A549 (cell line): ENCODE measurements around the gene HOXA7. TPM values are rescaled to one million over a fixed set of nuclear protein-coding genes. Genes with fewer than 3 reads are reported as not detected.

Experiments used
- ATAC-seq, 2 experiments: fragments of 200-7000 bp in 1 of 2; fragments of >200 bp in 1 of 2; cut with Nextera tagmentation in 1 of 2; cut with Tn5 transposase in 1 of 2; 3 replicates each; pipeline versions ENCODE4 v1.8.0 to v1.9.1; 2018 to 2020; ENCODE audit warnings: mild to moderate bottlenecking in 1 of 2, moderate library complexity in 1 of 2
- CTCF ChIA-PET: fragments of 300-600 bp; sonication (Branson Sonifier 250); formaldehyde crosslinking; extraction: SDS; loops from one replicate; lab custom pipeline; 2021; ENCODE audit warnings: antibody characterized with exemption, inconsistent platforms; lab: Yijun Ruan, JAX
- POLR2A ChIA-PET: fragments of 350-600 bp; formaldehyde crosslinking; extraction: SDS; loops from one replicate; lab custom pipeline; 2021; ENCODE audit warnings: antibody characterized with exemption, inconsistent platforms; lab: Yijun Ruan, JAX
- DNase-seq, 2 experiments: peaks; one replicate each; pipeline versions ENCODE4 v3.0.0 to v3.0.0-alpha.2; 2011 to 2016; ENCODE audit warnings: low read depth in 1 of 2, low spot score in 1 of 2
- FAIRE-seq: peaks from 2 replicates; lab custom pipeline; 2011; peaks lifted over from hg19 to GRCh38; lab: Jason Lieb, UNC
- H3K27ac ChIP-seq, 2 experiments: fragments of >200 bp; sonication (Bioruptor Twin); formaldehyde crosslinking; 3 replicates each; pipeline ENCODE4 v1.5.1; 2016 to 2017
- H3K4me1 ChIP-seq: fragments of >200 bp; sonication (Bioruptor Twin); formaldehyde crosslinking; 3 replicates; pipeline ENCODE4 v1.6.1; 2016
- H3K4me2 ChIP-seq: fragments of >200 bp; sonication (Bioruptor Twin); formaldehyde crosslinking; 3 replicates; pipeline ENCODE4 v1.6.1; 2016
- H3K4me3 ChIP-seq: fragments of >200 bp; sonication (Bioruptor Twin); formaldehyde crosslinking; 3 replicates; pipeline ENCODE4 v1.5.1; 2016
- H3K9me3 ChIP-seq: fragments of >200 bp; sonication (Bioruptor Twin); formaldehyde crosslinking; 3 replicates; pipeline ENCODE4 v1.6.1; 2016
- BHLHE40 ChIP-seq: IDR thresholded peaks from 2 replicates; pipeline ENCODE4 v1.6.1; 2012; ENCODE audit warnings: low read depth, low read length, inconsistent platforms
- CHD4 ChIP-seq: fragments of 200-600 bp; sonication (generic); IDR thresholded peaks from 2 replicates; pipeline ENCODE4 v1.6.1; 2016; ENCODE audit warnings: antibody characterized with exemption, mild to moderate bottlenecking, borderline replicate concordance
- EHF ChIP-seq: fragments of 250-450 bp; sonication (Bioruptor Pico); IDR thresholded peaks from 2 replicates; pipeline ENCODE4 v1.5.0; 2020; ENCODE audit warnings: mild to moderate bottlenecking
- EHMT2 ChIP-seq: fragments of 200-600 bp; sonication (generic); IDR thresholded peaks from 2 replicates; pipeline ENCODE4 v1.6.1; 2016; ENCODE audit warnings: antibody characterized with exemption, low read depth, mild to moderate bottlenecking, moderate library complexity
- ESRRA ChIP-seq: fragments of 150-350 bp; IDR thresholded peaks from 2 replicates; pipeline ENCODE4 v1.6.1; 2014; ENCODE audit warnings: mild to moderate bottlenecking, low read length, borderline replicate concordance
- FOSL2 ChIP-seq, 2 experiments: fragments of 450-650 bp in 1 of 2; fragments of >200 bp in 1 of 2; sonication (Bioruptor Twin) in 1 of 2; formaldehyde crosslinking; IDR thresholded peaks; 2 replicates each; pipeline versions ENCODE4 v1.5.0 to v1.6.1; 2016 to 2020; ENCODE audit warnings: mild to moderate bottlenecking in 1 of 2, moderate library complexity in 1 of 2
- FOXS1 ChIP-seq: fragments of 250-450 bp; sonication (Bioruptor Pico); IDR thresholded peaks from 2 replicates; pipeline ENCODE4 v1.5.0; 2020; ENCODE audit warnings: mild to moderate bottlenecking, moderate library complexity
- HOXA7 ChIP-seq: fragments of 250-450 bp; sonication (Bioruptor Pico); IDR thresholded peaks from 2 replicates; pipeline ENCODE4 v1.5.0; 2020; ENCODE audit warnings: mild to moderate bottlenecking, moderate library complexity
- HOXB5 ChIP-seq: fragments of 250-450 bp; sonication (Bioruptor Pico); IDR thresholded peaks from 2 replicates; pipeline ENCODE4 v1.5.0; 2020; ENCODE audit warnings: mild to moderate bottlenecking, moderate library complexity
- JUNB ChIP-seq: fragments of >200 bp; sonication (Bioruptor Twin); formaldehyde crosslinking; IDR thresholded peaks from 2 replicates; pipeline ENCODE4 v1.6.1; 2016
- MYC ChIP-seq: IDR thresholded peaks from 2 replicates; pipeline ENCODE4 v1.6.1; 2012; ENCODE audit warnings: mild to moderate bottlenecking, inconsistent platforms, low read length, improper control_type of control experiment, borderline replicate concordance
- POLR2A ChIP-seq: IDR thresholded peaks from 2 replicates; pipeline ENCODE4 v1.6.1; 2012; ENCODE audit warnings: mild to moderate bottlenecking, low read length
- POLR2AphosphoS2 ChIP-seq: conservative IDR thresholded peaks from 2 replicates; pipeline ENCODE4 v1.6.1; 2012; ENCODE audit warnings: low read length, improper control_type of control experiment, inconsistent platforms
- RFX5 ChIP-seq: fragments of 450-650 bp; IDR thresholded peaks from 2 replicates; pipeline ENCODE4 v1.7.1; 2014; ENCODE audit warnings: antibody characterized with exemption, mild to moderate bottlenecking, moderate library complexity
- SREBF2 ChIP-seq: fragments of 450-650 bp; IDR thresholded peaks from 2 replicates; pipeline ENCODE4 v1.6.1; 2014; ENCODE audit warnings: mild to moderate bottlenecking, moderate library complexity
- ZC3H11A ChIP-seq: fragments of 450-650 bp; IDR thresholded peaks from 2 replicates; pipeline ENCODE4 v1.6.1; 2014; ENCODE audit warnings: antibody characterized with exemption, mild to moderate bottlenecking
- WGBS: methylation state at CpG from one replicate; pipeline ENCODE4 v1.1.6; 2017; ENCODE audit errors: missing lambda C conversion rate; 5-methylcytosine and 5-hydroxymethylcytosine counted together
- polyA plus RNA-seq, 4 experiments: library from polyadenylated mRNA; depleted of rRNA in 3 of 4; stranded (reverse); fragments of >200 nt; fragmentation: RNase III in 1 of 4; extraction: RNeasy Plus Mini Kit Qiagen cat#74134 plus additional on column Dnase treatment in 1 of 4; gene quantifications; 2 replicates in 3 of 4; 3 replicates in 1 of 4; pipeline ENCODE4 v1.2.3, GENCODE V29; 2011 to 2017
- TF ChIP-seq, protein P1 (sequence below): fragments of 200-600 bp; sonication (generic); IDR thresholded peaks from 2 replicates; pipeline ENCODE4 v1.6.1; 2016; ENCODE audit warnings: antibody characterized with exemption, mild to moderate bottlenecking, moderate library complexity
- TF ChIP-seq, protein P2 (sequence below): IDR thresholded peaks from 2 replicates; pipeline ENCODE4 v1.6.1; 2012; ENCODE audit warnings: low read depth, borderline replicate concordance

Gene HOXA7
- polyA plus RNA-seq, 2 of the 4 experiments (the other 2 are of a cell fraction) = 4.1 to 4.8 TPM

DNA sequence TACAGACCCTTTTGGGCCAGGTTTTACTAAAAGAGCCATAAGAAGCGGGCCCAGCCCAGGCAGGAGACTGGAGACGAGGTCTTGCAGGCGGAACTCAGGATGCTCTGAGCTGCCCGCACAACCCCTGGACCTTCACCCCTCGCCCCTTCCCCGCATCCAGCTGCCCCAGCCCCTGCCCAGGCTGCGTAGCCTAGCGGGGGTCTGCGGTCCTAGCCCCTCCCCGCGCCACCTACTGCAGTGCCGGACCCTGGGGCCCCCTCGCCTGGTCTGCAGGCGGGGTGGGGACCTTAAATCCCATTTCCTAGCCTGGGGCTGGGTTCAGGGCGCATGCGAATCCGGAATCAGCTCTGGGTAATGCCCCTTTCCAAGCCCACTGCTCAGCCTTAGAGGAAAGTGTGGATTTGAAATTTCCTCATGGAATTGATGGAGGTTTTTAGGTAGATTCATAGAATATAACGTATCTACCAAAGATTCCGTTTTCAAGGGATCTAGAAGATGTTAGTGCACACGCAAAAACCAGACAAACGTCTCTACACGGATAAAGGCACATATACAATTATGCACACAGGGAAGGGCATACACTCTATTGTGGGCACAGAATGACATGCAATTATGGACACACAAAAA is 3.5 kb downstream of the HOXA7 start:
- DNase-seq (no peak), FAIRE-seq (no peak)
- WGBS = 94% methylated on average over 20 of the region's 22 CpGs
- no peak overlapping the region for H3K4me3 ChIP-seq
- POLR2A ChIA-PET = no interaction called here
- TF ChIP-seq, protein P1, sequence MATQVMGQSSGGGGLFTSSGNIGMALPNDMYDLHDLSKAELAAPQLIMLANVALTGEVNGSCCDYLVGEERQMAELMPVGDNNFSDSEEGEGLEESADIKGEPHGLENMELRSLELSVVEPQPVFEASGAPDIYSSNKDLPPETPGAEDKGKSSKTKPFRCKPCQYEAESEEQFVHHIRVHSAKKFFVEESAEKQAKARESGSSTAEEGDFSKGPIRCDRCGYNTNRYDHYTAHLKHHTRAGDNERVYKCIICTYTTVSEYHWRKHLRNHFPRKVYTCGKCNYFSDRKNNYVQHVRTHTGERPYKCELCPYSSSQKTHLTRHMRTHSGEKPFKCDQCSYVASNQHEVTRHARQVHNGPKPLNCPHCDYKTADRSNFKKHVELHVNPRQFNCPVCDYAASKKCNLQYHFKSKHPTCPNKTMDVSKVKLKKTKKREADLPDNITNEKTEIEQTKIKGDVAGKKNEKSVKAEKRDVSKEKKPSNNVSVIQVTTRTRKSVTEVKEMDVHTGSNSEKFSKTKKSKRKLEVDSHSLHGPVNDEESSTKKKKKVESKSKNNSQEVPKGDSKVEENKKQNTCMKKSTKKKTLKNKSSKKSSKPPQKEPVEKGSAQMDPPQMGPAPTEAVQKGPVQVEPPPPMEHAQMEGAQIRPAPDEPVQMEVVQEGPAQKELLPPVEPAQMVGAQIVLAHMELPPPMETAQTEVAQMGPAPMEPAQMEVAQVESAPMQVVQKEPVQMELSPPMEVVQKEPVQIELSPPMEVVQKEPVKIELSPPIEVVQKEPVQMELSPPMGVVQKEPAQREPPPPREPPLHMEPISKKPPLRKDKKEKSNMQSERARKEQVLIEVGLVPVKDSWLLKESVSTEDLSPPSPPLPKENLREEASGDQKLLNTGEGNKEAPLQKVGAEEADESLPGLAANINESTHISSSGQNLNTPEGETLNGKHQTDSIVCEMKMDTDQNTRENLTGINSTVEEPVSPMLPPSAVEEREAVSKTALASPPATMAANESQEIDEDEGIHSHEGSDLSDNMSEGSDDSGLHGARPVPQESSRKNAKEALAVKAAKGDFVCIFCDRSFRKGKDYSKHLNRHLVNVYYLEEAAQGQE = no peak
- TF ChIP-seq JUNB (no peak), ESRRA (no peak), EHF (CRISPR knock-in tag) (no peak), POLR2A (no peak), BHLHE40 (no peak), EHMT2 (no peak), HOXA7 (CRISPR knock-in tag) (no peak), FOSL2 (IDR thresholded peaks at IDR 0.05) (no peak), FOSL2 (CRISPR knock-in tag; IDR thresholded peaks at IDR 0.05) (no peak), SREBF2 (no peak), ZC3H11A (no peak), POLR2AphosphoS2 (no peak), HOXB5 (no peak)
- TF ChIP-seq, all 56 proteins: peak for 0
- no peak for ATAC-seq
- Histone ChIP-seq H3K4me1 (peaks cover 16% of the 10 kb centered on the region), H3K9me3 (no peaks in the 10 kb centered on the region), H3K4me2 (no peak overlapping the region), H3K27ac (no peak overlapping the region)
- CTCF ChIA-PET = interaction anchor here (0.7 to 4.2 kb wide), 7 partner anchors 8 to 1062 kb away, joined by 3 to 36 read pairs (median 5); partner anchors contain the start of gene HOXA5

DNA sequence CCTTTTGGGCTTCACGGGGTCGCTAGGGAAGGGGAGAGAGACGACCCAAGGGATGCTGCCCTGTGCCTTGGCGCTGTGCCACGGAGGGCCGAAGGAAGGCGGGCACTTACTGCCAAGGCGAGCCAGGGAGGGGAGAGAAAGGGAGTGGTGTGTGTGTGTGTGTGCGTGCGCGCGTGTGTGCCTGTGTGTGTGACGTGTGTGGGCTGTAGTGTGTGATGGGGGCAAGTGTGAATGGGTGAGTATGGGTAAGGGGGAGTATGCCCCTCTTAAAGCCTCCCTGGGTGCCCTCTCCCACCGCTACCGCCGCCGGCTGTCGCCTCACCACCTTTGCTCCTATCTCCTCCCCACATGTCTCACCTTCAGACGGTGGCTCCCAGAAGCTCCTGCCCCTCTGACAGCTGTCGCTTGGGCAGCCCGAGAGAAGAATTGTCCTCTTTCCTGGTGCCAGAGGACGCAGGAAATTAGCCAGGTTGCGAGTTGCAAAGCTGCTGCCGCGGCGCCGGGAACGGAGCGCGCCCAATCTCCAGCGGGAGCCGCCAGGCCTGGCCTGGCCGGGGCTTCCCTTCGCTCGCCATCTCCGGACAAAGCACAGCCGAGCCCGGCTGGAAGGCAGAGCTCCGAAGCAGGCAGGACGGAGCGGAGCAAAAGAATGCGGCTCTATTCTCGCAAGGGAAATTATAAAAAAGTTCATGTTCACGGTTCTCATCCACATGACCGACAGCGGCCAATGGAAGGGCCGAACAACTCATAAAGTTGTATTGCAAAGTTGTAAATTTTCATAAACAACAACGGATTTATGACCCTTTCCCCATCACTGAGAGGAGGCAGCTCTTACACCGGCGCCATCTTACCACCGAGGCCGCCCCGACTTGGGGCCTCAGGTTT is 4.3 kb downstream of the HOXA7 start, which contains the start of gene HOXA3:
TSS of gene HOXA3 (minus strand) at position 653 of the 885 bp plus-strand sequence. CDS start 41,943 bp downstream, outside the sequence.
- ChIA-PET CTCF (interaction anchor here (0.7 to 4.2 kb wide), 9 partner anchors 9 to 1061 kb away, joined by 3 to 36 read pairs (median 6); partner anchors contain the start of gene HOXA5), POLR2A (interaction anchor here (2.1 kb wide), 1 partner anchor 9 kb away, joined by 14 read pairs; no protein-coding TSS in a partner anchor)
- DNase-seq (no peak), FAIRE-seq (no peak), ATAC-seq (no peak)
- Histone ChIP-seq H3K4me3 (peak within 1 kb of the TSS; percentile 49; the same call in 1 of the 3 replicates), H3K4me1 (peaks cover 16% of the 10 kb centered on the region), H3K27ac (peak within 1 kb of the TSS; percentile 88 to 90; a peak in 5 of 6 replicates), H3K9me3 (no peaks in the 10 kb centered on the region)
- 78% methylated on average over 41 of the region's 53 CpGs for WGBS
- TF ChIP-seq MYC = no peak
- TF ChIP-seq POLR2AphosphoS2 = no peak
- no peak for TF ChIP-seq RFX5
- no peak for TF ChIP-seq FOXS1 (CRISPR knock-in tag)
- no peak for TF ChIP-seq CHD4
- TF ChIP-seq, protein P2, sequence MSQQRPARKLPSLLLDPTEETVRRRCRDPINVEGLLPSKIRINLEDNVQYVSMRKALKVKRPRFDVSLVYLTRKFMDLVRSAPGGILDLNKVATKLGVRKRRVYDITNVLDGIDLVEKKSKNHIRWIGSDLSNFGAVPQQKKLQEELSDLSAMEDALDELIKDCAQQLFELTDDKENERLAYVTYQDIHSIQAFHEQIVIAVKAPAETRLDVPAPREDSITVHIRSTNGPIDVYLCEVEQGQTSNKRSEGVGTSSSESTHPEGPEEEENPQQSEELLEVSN = no peak
- no peak for TF ChIP-seq HOXB5
- TF ChIP-seq, all 56 proteins: peak for 0
- peak within 1 kb of the TSS; percentile 90 for H3K4me2 ChIP-seq
